Fibroblast of pulmonary artery (primary cell): ENCODE results near the gene NLRP9.

Source experiments
- DNase-seq: peaks from one replicate; pipeline ENCODE4 v3.0.0-alpha.2; 2010; ENCODE audit warnings: low read depth
- H3K4me3 ChIP-seq: replicated peaks from 2 replicates; pipeline ENCODE4 v1.5.1; 2011; ENCODE audit warnings: low read depth, mild to moderate bottlenecking, control low read depth, low read length, moderate library complexity
- CTCF ChIP-seq: IDR thresholded peaks from 2 replicates; pipeline ENCODE4 v1.5.1; 2011; ENCODE audit warnings: mild to moderate bottlenecking, control low read depth, low read length, inconsistent platforms; ENCODE audit errors: missing control alignments

Gene NLRP9

GRCh38 chr19:55675661-55676354, 62.4 kb downstream of the NLRP9 start:
- H3K4me3 ChIP-seq, result peak overlapping the region; percentile 93
- TF ChIP-seq CTCF, result no peak
- DNase-seq, result no peak

- H3K4me3 ChIP-seq, result peak within 1 kb of the TSS; percentile 93
- no peak for TF ChIP-seq CTCF
- DNase-seq, result peak; percentile 96
Observed at GRCh38 chr19:55674841-55675660, 63.2 kb downstream of the NLRP9 start, which contains the start of gene EPN1. Gene EPN1, plus strand, starts transcription at chr19:55675226. Its CDS starts 3,402 bp downstream, at chr19:55678628.

- no peak for TF ChIP-seq CTCF
- DNase-seq, result no peak
- peak overlapping the region; percentile 93 for H3K4me3 ChIP-seq
Observed at GRCh38 chr19:55674459-55674840, 63.8 kb downstream of the NLRP9 start.

GRCh38 chr19:55673889-55674288, 64.3 kb downstream of the NLRP9 start:
- DNase-seq, result no peak
- H3K4me3 ChIP-seq, result no peak overlapping the region
- no peak for TF ChIP-seq CTCF

- no peak for DNase-seq
- H3K4me3 ChIP-seq, result no peak overlapping the region
- no peak for TF ChIP-seq CTCF
Observed at GRCh38 chr19:55673465-55673864, 64.7 kb downstream of the NLRP9 start.

- no peak overlapping the region for H3K4me3 ChIP-seq
- DNase-seq, result peak; percentile 17
- TF ChIP-seq CTCF, result no peak
Observed at GRCh38 chr19:55672418-55672817, 65.8 kb downstream of the NLRP9 start.
